Kidney (tissue), 14 donors: ENCODE measurements around the gene NEXN. TPM values are rescaled to one million over a fixed set of nuclear protein-coding genes. Genes with fewer than 3 reads are reported as not detected.

ENCODE experiments used
- DNase-seq, 5 donors: peaks; one replicate each; pipeline ENCODE4 v3.0.0-alpha.2; 2013 to 2020
- FAIRE-seq: peaks from 2 replicates; lab custom pipeline; 2012; peaks lifted over from hg19 to GRCh38; lab: Jason Lieb, UNC
- H3K27ac ChIP-seq, 2 donors: one replicate each; pipeline ENCODE4 v1.7.0; 2013; ENCODE audit warnings: low read depth in 2 of 2, low read length in 2 of 2, inconsistent platforms in 1 of 2
- H3K27me3 ChIP-seq: one replicate; pipeline ENCODE4 v1.7.1; 2013; ENCODE audit warnings: low read length, inconsistent platforms; ENCODE audit not compliant: control insufficient read depth, insufficient read depth
- H3K36me3 ChIP-seq, 3 donors: one replicate each; pipeline versions ENCODE4 v1.7.0 to v1.7.1; 2013; ENCODE audit warnings: low read length in 3 of 3, control low read depth in 1 of 3, inconsistent platforms in 1 of 3; ENCODE audit not compliant: insufficient read depth in 3 of 3, control insufficient read depth in 2 of 3
- H3K4me1 ChIP-seq, 3 donors: one replicate each; pipeline versions ENCODE4 v1.7.0 to v1.7.1; 2013; ENCODE audit warnings: low read length in 3 of 3, inconsistent platforms in 1 of 3, low read depth in 1 of 3; ENCODE audit not compliant: control insufficient read depth in 2 of 3, insufficient read depth in 2 of 3
- H3K4me3 ChIP-seq, 3 donors: one replicate each; pipeline versions ENCODE4 v1.7.0 to v1.8.1; 2013; ENCODE audit warnings: low read length in 3 of 3, control low read depth in 1 of 3, inconsistent platforms in 1 of 3
- H3K9ac ChIP-seq, 3 donors: one replicate each; pipeline versions ENCODE4 v1.7.0 to v1.7.1; 2013; ENCODE audit warnings: low read length in 3 of 3, control low read depth in 1 of 3, inconsistent platforms in 1 of 3
- H3K9me3 ChIP-seq, 3 donors: one replicate each; pipeline versions ENCODE4 v1.7.0 to v1.7.1; 2013; ENCODE audit warnings: low read length in 3 of 3, control low read depth in 1 of 3, inconsistent platforms in 1 of 3; ENCODE audit not compliant: control insufficient read depth in 2 of 3, insufficient read depth in 1 of 3
- CTCF ChIP-seq: IDR thresholded peaks from 3 replicates; pipeline ENCODE4 v1.5.1; 2012; ENCODE audit warnings: mild to moderate bottlenecking, moderate library complexity, borderline replicate concordance; ENCODE audit not compliant: insufficient read depth; ENCODE audit errors: extremely low read depth
- intact Hi-C: fragments of 100-400 bp; cut with DNase I; formaldehyde crosslinking; loops from one replicate; pipeline ENCODE4 v1.11.1; 2022
- polyA plus RNA-seq: library from polyadenylated mRNA; stranded (reverse); fragments of 350-450 nt; fragmentation: Illumina TruSeq; extraction: RNeasy Lipid Tissue Mini Kit (QIAGEN cat#74804); gene quantifications from one replicate; pipeline ENCODE4 v1.2.3, GENCODE V29; 2014; ENCODE audit warnings: low read depth, low replicate concordance; ENCODE audit not compliant: insufficient read depth
- total RNA-seq: library from RNA; stranded (reverse); fragmentation: NEBNext Ultra II Directional; extraction: Animal tissue kit (Norgen Biotek cat#: 25700); gene quantifications from one replicate; pipeline ENCODE4 v1.2.1, GENCODE V29; 2021
- donor health status: control.
- donor health status: control.
- donor health status: control.
- donor health status: control.
- donor health status: control.
- donor health status: DM: yes; HTN: yes; CAD: no.
- donor health status: Normal renal cell carcinoma (clear cell type).

NEXN gene
- total and polyA plus RNA-seq, 2 donors from 2014 or later = 6.5 to 7.1 TPM

DNA sequence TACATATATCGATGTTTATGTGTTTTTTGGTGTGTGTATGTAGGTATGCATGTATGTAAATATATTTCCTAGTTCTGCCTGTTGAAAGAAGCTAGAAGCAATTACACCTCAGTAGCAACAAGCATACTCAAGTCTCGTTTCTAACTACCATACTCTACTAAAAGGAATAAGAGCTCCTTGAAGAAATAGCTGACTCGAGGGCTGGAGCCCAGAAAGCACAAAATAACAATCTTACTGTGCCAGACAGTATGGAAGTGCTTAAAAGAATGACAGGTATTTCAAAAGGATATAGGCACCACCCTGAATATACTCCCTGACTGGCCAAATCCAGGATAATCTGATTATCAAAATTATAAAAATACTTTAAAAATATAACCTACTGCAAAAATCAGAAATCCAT lies 67.3 kb downstream of the NEXN start:
- Histone ChIP-seq H3K9ac (no peak overlapping the region), H3K4me3 (no peak overlapping the region), H3K36me3 (peaks cover 13 to 66% (median 29%) of the 10 kb centered on the region in 3 donors), H3K27me3 (no peaks in the 10 kb centered on the region), H3K27ac (no peak overlapping the region), H3K9me3 (no peaks in the 10 kb centered on the region), H3K4me1 (peaks cover 0 to 7% (median 2%) of the 10 kb centered on the region in 3 donors)
- FAIRE-seq (no peak), DNase-seq (no peak)
- intact Hi-C loops = no loop called here
- TF ChIP-seq CTCF = no peak

GRCh38 chr1:77956464-77956863 lies 68.0 kb downstream of the NEXN start:
- no peak for FAIRE-seq
- Histone ChIP-seq H3K9ac (no peak overlapping the region), H3K4me1 (peaks cover 0 to 2% (median 0%) of the 10 kb centered on the region in 3 donors), H3K27me3 (no peaks in the 10 kb centered on the region), H3K9me3 (no peaks in the 10 kb centered on the region), H3K27ac (no peak overlapping the region), H3K4me3 (no peak overlapping the region), H3K36me3 (peaks cover 17 to 69% (median 26%) of the 10 kb centered on the region in 3 donors)
- no peak for DNase-seq
- intact Hi-C loops = no loop called here
- no peak for TF ChIP-seq CTCF

DNA sequence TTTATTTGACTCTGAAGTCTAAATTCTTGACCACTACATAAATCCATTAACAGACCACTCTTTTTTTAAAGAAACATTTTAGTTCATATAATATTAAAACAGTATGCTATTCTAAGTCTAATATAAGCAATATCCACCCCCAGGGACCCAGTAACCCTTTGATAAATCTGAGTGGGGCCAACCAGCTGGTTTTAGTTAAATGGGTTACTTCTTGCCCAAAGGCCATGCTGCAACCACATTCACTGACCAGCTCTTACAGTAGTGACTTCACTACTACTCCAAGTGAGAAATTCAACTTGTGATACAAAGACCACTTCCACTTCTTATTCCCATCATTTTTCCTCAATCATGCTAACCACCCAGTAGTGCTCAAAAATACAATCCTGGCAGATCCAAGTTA lies 70.0 kb downstream of the NEXN start:
- Histone ChIP-seq H3K4me3 (no peak overlapping the region), H3K27me3 (no peaks in the 10 kb centered on the region), H3K36me3 (peaks cover 22 to 74% (median 31%) of the 10 kb centered on the region in 3 donors), H3K9me3 (no peaks in the 10 kb centered on the region), H3K9ac (no peak overlapping the region), H3K27ac (no peak overlapping the region), H3K4me1 (peaks cover 0 to 2% (median 0%) of the 10 kb centered on the region in 3 donors)
- DNase-seq = no peak
- FAIRE-seq = no peak
- no peak for TF ChIP-seq CTCF
- intact Hi-C loops = no loop called here

- no peaks in the 10 kb centered on the region for H3K27me3 ChIP-seq
- H3K4me3 ChIP-seq = no peak overlapping the region
- H3K9me3 ChIP-seq = no peaks in the 10 kb centered on the region
- H3K27ac ChIP-seq = peak overlapping the region in 1 of 2 donors; percentile 41
- intact Hi-C loops = no loop called here
- FAIRE-seq = no peak
- DNase-seq = no peak
- H3K4me1 ChIP-seq = peaks cover 0 to 2% (median 0%) of the 10 kb centered on the region in 3 donors
- H3K36me3 ChIP-seq = peaks cover 25 to 76% (median 34%) of the 10 kb centered on the region in 3 donors
- no peak for TF ChIP-seq CTCF
- H3K9ac ChIP-seq = no peak overlapping the region
Observed at GRCh38 chr1:77958850-77959249, 70.4 kb downstream of the NEXN start.
